ENCODE data around the gene DENND1A. TPM values are rescaled to one million over a fixed set of nuclear protein-coding genes. Genes with fewer than 3 reads are reported as not detected.
"Not testable (repeated sequence)": the region's sequence is repeated elsewhere in the genome, so short reads cannot be mapped to it uniquely, and the experiment has no call there.

DENND1A gene
- total RNA-seq = 24.0 TPM

GRCh38 chr9:123929870-123930831 is at the start of gene DENND1A:
DENND1A (minus strand) TSS chr9:123930126; CDS start chr9:123929905, 221 bp downstream.
- DNase-seq = peak; percentile 95

- no peak for DNase-seq
Measured at GRCh38 chr9:123978981-123979380, 49.1 kb upstream of the DENND1A start.

GRCh38 chr9:123976579-123976978 is 46.7 kb upstream of the DENND1A start:
- not testable (repeated sequence) for DNase-seq

GRCh38 chr9:123975871-123976270 is 45.9 kb upstream of the DENND1A start:
- no peak for DNase-seq

- DNase-seq = no peak
Measured at GRCh38 chr9:123974471-123974870, 44.5 kb upstream of the DENND1A start.

GRCh38 chr9:123973590-123974223 is 43.8 kb upstream of the DENND1A start:
- DNase-seq = no peak

- DNase-seq = no peak
Measured at GRCh38 chr9:123972618-123973017, 42.7 kb upstream of the DENND1A start.

GRCh38 chr9:123967323-123967722 is 37.4 kb upstream of the DENND1A start:
- DNase-seq = no peak

GRCh38 chr9:123965801-123966686 is 36.1 kb upstream of the DENND1A start:
- DNase-seq = no peak

GRCh38 chr9:123964761-123965160 is 34.8 kb upstream of the DENND1A start:
- no peak for DNase-seq

- DNase-seq = no peak
Measured at GRCh38 chr9:123960965-123961364, 31.0 kb upstream of the DENND1A start.

- no peak for DNase-seq
Measured at GRCh38 chr9:123960366-123960765, 30.4 kb upstream of the DENND1A start.

- DNase-seq = no peak
Measured at GRCh38 chr9:123959787-123960186, 29.9 kb upstream of the DENND1A start.

- no peak for DNase-seq
Measured at GRCh38 chr9:123957731-123958130, 27.8 kb upstream of the DENND1A start.

- no peak for DNase-seq
Measured at GRCh38 chr9:123957168-123957721, 27.3 kb upstream of the DENND1A start.

- DNase-seq = no peak
Measured at GRCh38 chr9:123955637-123956036, 25.7 kb upstream of the DENND1A start.

GRCh38 chr9:123954518-123955280 is 24.8 kb upstream of the DENND1A start:
- DNase-seq = no peak

GRCh38 chr9:123952641-123953495 is 22.9 kb upstream of the DENND1A start:
- peak; percentile 45 for DNase-seq

- no peak for DNase-seq
Measured at GRCh38 chr9:123948286-123948685, 18.4 kb upstream of the DENND1A start.

GRCh38 chr9:123947326-123947725 is 17.4 kb upstream of the DENND1A start:
- DNase-seq = no peak
